GM21447 (cell line): Measurements from ENCODE around the gene LMLN.
"Not testable (repeated sequence)": the region's sequence is repeated elsewhere in the genome, so short reads cannot be mapped to it uniquely, and the experiment has no call there.

Source experiments
- ATAC-seq: cut with Tn5 transposase; IDR thresholded peaks from one replicate; pipeline ENCODE4 v1.9.1; 2021; ENCODE audit not compliant: unreplicated experiment

Gene LMLN

GRCh38 chr3:198022604-198023003, 62.6 kb downstream of the LMLN start:
- ATAC-seq, result no peak

DNA sequence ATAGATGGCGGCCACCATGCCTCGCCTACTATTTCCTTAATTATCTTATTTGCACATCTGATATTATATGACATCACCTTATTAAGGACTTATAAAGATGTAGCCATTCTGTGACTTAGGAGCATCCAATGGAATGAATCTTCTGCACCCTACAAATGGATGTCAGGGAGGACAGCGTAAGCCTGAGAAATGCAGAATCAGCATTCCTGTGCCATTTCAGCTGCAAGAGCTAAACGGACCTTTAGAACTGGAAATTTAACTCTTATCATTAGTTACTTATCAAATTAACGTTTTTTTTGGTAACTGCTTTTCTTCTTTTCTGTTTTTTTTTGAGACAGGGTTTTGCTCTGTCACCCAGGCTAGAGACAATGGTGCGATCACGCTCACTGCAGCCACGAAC, 65.6 kb downstream of the LMLN start:
- ATAC-seq, result no peak

DNA sequence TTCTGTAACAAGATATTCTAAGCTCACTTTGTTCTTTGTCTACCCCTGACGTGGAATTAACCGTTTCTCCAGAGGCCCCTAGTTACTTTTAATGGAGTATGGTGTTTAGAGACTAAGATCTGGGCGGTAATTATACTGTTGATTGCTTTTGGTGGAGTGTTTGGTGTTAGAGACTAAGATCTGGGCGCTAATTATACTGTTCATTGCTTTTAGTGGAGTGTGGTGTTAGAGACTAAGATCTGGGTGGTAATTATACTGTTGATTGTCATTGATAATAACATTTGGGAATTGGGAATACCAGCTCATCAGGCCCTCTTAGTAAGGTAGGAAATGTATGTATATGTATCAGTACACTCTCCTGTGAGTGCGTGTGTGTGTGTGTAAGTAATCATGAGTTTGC, 66.6 kb downstream of the LMLN start:
- no peak for ATAC-seq

GRCh38 chr3:198027045-198027798, 67.2 kb downstream of the LMLN start:
- no peak for ATAC-seq

GRCh38 chr3:198027799-198028390, 67.9 kb downstream of the LMLN start:
- ATAC-seq, result no peak

DNA sequence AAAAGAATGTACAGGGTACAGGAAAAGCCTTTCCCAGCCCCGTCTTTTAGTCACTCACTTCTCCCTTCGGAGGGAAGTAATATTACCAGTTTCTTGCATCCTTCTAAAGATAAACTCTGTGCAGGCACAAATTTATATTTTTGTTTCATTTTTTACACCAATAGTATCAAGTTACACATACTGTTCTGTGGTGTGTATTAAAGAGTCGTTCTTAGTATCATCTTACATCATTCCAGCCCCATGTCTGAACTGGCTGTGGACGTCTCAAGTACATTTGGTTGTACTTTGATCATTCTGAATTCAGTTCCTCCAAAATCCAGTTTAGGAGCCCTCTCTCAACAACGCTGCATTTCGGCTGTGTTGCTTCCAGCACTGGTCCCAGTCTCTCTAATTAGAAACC, 68.7 kb downstream of the LMLN start:
- no peak for ATAC-seq

DNA sequence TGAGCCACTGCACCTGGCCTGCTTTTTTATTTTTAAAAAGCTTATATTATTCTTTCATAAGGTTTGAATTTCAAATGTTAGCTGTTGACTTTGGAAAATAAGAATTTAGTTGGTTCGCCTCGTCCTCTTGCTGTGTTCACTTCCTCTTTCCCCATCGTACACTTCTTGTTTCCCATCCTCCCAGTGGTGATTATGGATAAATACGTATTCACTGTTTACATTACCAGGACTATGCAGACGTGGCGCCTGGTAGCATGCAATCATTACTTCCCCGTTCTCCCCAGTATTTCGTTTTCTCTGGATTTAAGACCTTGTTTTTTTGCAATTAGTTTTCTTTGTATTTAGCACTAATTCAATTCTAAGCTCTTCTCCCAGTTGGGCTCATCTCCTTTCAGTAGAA, 70.1 kb downstream of the LMLN start:
- ATAC-seq, result no peak

DNA sequence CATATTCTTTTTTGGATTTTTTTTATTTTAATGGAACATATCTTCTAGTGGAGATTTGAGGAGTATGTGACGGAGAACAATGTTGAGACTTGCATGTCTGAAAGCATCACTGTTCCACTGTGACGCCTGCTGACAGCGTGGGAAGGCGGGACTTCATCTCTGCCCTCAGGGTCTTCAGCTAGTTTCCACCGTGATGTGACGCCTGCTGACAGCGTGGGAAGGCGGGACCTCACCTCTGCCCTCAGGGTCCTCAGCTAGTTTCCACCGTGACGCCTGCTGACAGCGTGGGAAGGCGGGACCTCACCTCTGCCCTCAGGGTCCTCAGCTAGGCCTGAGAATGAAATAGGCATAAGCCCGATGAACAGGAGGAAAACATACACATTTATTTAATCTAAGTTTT, 70.7 kb downstream of the LMLN start:
- no peak for ATAC-seq

DNA sequence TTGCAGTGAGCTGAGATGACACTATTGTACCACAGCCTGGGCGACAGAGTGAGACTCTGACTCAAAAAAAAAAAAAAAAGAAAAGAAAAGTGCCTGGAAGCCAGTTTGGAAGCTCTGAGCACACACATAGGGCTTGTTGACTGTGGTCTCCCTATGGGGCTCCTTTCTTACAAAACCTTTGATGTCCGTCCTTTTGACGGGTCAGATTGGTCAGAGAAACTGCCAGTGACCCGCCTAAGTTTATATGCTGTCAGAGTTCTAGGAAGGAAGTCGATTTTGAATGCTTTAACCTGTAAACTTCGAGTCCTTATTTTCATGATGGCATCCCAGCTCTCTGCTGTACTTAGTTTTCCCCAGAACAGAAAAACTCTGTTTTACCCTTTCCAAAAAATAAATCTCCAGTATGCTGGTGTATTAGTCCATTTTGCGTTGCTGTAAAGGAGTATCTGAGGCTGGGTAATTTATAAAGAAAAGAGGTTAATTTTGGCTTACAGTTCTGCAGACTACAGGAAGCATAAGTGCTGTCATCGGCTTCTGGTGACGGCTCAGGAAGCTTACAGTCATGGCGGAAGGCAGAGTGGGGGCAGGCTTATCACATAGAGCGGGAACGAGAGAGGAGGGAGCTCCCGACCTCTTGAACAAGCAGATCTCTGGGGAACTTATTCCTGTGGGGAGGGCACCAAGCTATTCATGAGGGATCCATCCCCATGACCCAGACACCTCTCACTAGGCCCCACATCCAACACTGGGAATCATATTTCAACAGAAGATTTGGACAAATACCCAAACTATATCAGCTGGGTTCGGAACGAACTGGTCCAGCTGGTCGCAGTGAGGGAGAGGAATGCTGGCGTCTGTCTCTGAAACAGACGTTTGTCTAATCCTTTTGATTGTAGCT, 72.3 kb downstream of the LMLN start:
- ATAC-seq, result no peak

DNA sequence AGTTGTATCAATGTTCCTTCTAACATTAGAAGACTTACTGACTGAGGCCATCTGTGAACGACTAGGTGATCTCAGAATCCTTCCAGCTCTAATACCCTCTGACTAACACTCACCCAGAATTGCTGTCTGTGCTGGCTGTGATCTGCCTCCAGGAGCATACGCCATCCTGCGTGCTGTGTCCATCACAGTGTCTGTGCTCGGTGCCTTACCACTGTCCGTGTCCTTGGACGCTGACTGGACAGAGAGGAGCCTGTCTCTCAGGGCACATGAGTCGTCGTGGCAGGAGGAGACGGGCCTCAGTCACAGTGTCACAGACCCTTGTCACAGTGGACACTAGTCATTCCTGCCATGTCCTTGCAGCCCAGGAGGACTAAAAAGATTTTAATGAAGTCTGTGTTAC, 83.1 kb downstream of the LMLN start:
- no peak for ATAC-seq

DNA sequence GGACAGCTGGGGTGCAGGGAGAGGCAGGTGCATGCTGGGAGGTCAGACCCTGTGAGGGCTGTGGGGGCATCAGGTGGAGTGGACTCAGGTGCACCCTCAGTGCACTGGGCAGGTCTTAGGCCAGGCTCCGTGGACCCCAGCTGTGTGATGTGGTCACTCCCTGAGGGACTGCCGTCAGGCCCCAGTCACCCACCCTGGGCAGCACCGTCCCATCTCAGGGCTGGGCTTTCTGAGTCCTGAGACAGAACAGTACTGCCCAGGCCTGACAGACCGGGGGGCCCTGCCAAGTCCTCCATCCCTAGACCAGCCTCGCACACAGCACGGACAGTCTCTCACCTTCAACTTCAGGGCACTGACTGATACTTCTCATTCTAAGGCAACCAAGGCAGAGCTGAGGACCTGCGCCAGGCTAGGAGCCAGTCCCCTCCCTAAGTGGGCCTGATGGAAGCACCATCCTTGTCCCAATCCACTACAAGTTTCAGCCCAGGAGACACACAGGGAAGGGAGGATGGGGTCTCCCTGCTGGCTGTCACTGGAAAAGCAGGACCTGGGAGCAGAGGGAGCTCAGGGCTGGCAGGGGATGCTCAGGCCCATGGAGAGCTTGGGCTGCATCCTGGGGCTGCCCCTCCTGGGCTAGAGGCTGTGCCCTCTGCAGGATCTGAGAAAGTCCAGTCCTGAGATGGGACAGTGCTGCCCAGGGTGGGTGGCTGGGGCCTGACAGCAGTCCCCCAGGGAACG, 86.3 kb downstream of the LMLN start:
- no peak for ATAC-seq

DNA sequence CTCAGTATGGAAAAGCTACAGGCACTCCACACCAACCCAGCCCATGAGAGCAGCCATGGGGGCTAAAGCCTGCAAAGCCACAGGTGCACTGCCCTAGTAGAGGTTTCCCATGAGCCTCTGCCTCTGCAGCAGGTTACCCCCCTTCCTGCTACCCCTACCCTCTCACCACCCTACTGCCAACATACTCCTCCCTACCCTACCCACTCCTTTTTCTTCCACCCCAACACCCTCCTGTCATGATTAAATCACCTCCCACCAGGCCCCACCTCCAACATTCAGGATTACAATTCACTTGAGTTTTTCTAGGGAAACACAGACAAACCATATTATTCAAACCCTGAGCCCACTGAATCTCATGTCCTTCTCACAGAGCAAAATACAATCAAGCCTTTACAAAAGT, 88.4 kb downstream of the LMLN start:
- ATAC-seq, result no peak

DNA sequence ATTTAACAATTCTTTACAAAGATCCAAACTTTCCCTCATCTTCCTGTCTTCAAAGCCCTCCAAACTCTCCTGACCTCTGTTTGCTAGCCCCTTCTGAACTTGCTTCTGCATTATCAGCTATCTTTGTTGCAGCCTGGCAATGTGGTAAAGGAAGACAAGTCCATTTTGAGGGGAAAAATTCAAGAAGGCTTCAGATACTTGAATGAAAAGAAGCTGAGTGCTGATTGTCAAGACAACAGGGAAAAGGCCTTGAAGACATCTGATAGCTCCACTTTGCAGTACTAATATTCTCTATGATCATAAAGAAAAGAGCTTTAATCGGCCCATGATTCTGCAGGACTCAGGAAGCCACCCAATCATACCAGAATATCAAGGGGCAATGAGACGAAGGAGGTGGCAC, 91.8 kb downstream of the LMLN start:
- no peak for ATAC-seq

- ATAC-seq, result not testable (repeated sequence)
Observed at GRCh38 chr3:198053462-198053861, 93.4 kb downstream of the LMLN start.

GRCh38 chr3:198061119-198062067, 101.4 kb downstream of the LMLN start:
- no peak for ATAC-seq

DNA sequence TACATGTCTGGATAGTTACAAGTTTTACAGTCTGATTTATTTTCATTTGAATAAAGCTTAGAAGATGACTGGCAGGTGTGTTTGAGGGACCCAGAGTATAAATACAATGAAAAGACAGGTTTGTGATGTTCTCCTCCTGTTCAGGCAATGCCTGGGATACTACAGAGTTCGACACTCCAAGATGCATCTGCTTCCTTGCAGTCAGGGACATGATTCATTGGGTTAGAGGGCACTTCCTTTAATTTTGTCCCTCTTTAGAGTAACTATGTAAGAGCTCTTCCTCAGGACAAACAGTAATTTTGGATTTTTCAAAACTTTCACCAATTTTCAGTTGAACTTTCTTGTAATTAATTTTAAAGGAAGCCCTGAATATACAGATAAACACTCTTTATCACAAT, 102.0 kb downstream of the LMLN start:
- ATAC-seq, result no peak

DNA sequence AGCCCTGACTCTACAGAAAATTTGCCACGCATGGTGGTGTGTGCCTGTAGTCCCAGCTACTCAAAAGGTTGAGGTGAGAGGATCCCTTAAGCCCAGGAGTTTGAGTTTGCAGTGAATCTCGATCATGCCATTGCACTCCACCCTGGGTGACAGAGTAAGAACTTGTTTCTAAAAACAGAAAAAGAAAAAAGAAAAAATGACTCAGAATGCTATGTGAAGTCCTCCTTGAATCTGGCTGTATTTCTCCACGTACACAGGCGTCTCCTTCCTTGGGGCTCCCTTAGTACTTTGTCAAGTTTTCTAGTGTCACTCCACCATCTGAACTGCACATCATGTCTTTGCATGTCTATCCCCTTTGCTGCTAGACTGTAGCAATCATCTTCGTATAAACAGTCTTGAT, 104.4 kb downstream of the LMLN start:
- no peak for ATAC-seq

DNA sequence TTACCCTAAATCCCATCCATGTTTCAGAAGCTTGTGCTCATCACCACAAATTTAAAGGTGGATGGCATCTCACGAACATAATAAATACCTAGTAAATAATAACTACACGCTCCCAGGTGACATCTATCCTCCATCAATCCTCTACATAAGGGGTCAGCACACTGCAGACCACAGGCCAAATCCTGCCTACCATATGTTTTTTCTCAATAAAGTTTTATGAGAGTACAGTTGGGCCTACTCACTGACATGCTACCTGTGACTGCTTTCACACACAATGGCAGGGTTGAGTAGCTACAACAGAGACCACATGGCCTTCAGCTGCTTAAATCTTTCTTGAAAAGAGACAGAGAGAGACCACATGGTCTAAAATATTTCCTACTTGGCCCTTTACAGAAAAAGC, 105.9 kb downstream of the LMLN start:
- no peak for ATAC-seq

DNA sequence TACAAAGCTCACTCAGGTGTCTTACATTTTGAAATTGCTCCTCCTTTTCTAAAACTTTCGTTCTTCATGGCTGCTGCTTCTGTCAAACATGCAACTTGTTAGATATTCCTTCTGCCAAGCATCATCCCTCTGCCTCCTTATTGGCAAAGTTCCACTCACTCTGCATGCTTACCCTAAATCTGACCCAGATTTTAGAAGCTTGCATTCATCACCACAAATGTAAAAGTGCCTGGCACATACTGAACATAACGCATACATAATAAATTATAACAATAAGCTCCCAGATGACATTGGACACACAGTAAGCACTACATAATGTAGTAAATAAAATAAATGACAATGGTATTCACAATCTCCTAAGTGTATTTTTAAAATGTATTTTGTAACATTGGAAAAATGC, 107.4 kb downstream of the LMLN start:
- ATAC-seq, result no peak

DNA sequence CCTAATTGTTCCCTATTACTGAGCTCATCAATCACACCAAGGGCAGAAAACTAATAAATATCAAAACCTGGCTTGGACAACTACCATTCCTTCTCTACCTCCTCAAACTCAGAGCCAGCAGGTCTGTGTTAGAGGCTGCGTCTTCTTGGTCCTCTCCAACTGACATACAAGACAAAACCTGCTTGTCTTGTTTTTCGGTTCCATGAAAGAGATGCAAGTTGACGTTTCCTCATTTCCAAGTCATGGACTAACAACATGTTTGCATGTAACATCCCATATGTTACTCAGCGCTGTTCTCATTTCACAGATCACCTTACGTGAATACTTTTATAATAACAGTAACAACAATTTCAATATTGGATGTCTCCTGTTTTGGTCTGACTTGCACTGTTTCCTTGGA, 110.9 kb downstream of the LMLN start:
- ATAC-seq, result no peak
